Fibroblast of mammary gland (primary cell): ENCODE data around the gene BLNK.

Experiments
- DNase-seq: peaks from one replicate; pipeline ENCODE4 v3.0.0-alpha.2; 2010; ENCODE audit warnings: low read depth
- H3K4me3 ChIP-seq: 2 replicates; pipeline ENCODE4 v1.5.1; 2011; ENCODE audit warnings: low read depth, mild to moderate bottlenecking, low read length, moderate library complexity; ENCODE audit not compliant: control insufficient read depth
- CTCF ChIP-seq: conservative IDR thresholded peaks from 2 replicates; pipeline ENCODE4 v1.5.1; 2011; ENCODE audit warnings: low read depth, low read length, inconsistent platforms; ENCODE audit not compliant: control insufficient read depth, insufficient read depth

BLNK gene

GRCh38 chr10:96298362-96298761 lies 27.0 kb upstream of the BLNK start:
- TF ChIP-seq CTCF, result no peak
- no peak overlapping the region for H3K4me3 ChIP-seq
- DNase-seq, result no peak

- no peak for TF ChIP-seq CTCF
- H3K4me3 ChIP-seq, result no peak overlapping the region
- no peak for DNase-seq
These were observed 26.1 kb upstream of the BLNK start for GRCh38 chr10:96297486-96297885.

- no peak overlapping the region for H3K4me3 ChIP-seq
- DNase-seq, result no peak
These were observed 24.1 kb upstream of the BLNK start for GRCh38 chr10:96295475-96295874.

GRCh38 chr10:96292971-96293920 lies 21.9 kb upstream of the BLNK start:
- DNase-seq, result peak; percentile 57
- no peak overlapping the region for H3K4me3 ChIP-seq
- TF ChIP-seq CTCF, result peak; percentile 47

More at GRCh38 chr10:96295475-96295874, 24.1 kb upstream of the BLNK start:
- no peak for TF ChIP-seq CTCF

DNA sequence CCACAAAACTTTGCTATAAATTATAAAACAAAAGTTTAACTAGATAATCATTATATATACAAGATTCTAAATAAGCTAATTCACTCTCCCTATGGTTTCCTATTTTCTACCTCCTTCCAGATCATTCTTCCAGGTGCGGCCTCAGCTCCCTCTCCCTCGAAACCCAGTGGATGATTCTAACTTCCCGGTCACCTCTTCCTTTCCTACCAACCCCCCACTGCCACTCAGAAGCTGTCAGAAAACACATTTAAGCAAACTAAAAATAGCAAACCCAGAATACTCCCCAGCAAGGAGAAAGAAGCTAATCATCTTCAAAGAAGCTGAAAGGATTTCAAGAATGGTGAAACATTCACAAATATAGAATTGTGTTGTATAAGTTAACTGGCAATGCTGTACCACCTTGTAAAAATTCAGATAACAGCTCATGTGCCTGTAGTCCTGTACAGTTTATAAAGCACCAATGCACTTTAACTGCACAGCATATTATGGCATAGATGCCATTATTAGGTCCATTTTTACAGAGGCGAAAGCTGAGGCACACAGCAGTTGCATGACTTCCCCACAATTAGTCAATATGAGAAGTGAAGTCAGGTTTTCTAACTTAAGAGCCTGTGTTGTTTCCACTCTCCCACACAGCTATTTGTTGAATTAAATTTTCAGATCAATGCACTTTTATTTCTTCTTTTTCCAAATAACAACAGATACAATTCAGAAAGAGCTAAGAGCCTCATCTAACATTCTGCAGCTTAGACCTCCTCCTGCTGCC lies 19.2 kb upstream of the BLNK start:
- no peak for TF ChIP-seq CTCF
- H3K4me3 ChIP-seq, result no peak overlapping the region
- no peak for DNase-seq

- H3K4me3 ChIP-seq, result no peak overlapping the region
- no peak for TF ChIP-seq CTCF
- DNase-seq, result no peak
These were observed 18.0 kb upstream of the BLNK start for GRCh38 chr10:96289218-96289910.
